ENCODE results near the gene CLIC5.

CLIC5 gene

GRCh38 chr6:46025573-46025972, 9.9 kb upstream of the CLIC5 start:
- Histone ChIP-seq H4K91ac (ENCODE audit: low read depth, low read length) (no peak overlapping the region), H3K27ac (ENCODE audit: low read depth, low read length) (no peak overlapping the region), H4K8ac (ENCODE audit: low read depth, low read length) (no peak overlapping the region), H2AFZ (ENCODE audit: insufficient read depth, low read length, poor library complexity) (no peak overlapping the region), H2AK5ac (ENCODE audit: low read length) (no peak overlapping the region), H3K18ac (ENCODE audit: low read length) (no peak overlapping the region), H3K4me1 (ENCODE audit: control insufficient read depth in 1 of 2, insufficient read depth in 2 of 2, low read length in 2 of 2) (no peaks in the 10 kb centered on the region), H3K79me2 (ENCODE audit: control insufficient read depth, insufficient read depth, low read length, poor library complexity) (no peaks in the 10 kb centered on the region), H3K36me3 (ENCODE audit: control insufficient read depth in 1 of 2, insufficient read depth in 2 of 2, low read length in 2 of 2) (no peaks in the 10 kb centered on the region), H3K14ac (ENCODE audit: low read length) (no peak overlapping the region), H2BK12ac (ENCODE audit: low read length) (no peak overlapping the region), H3K27me3 (ENCODE audit: insufficient read depth, low read length) (no peaks in the 10 kb centered on the region), H3K23ac (ENCODE audit: low read length) (no peak overlapping the region), H2BK5ac (ENCODE audit: low read depth, low read length, poor library complexity) (no peak overlapping the region), H3K9ac (ENCODE audit: low read length) (no peak overlapping the region), H4K12ac (ENCODE audit: low read depth, low read length) (no peak overlapping the region), H3K4me2 (ENCODE audit: low read length) (no peak overlapping the region), H2BK120ac (ENCODE audit: insufficient read depth, low read length, poor library complexity) (no peak overlapping the region), H3K79me1 (ENCODE audit: low read length) (no peaks in the 10 kb centered on the region), H3K4ac (ENCODE audit: low read depth, low read length) (no peak overlapping the region), H3K4me3 (ENCODE audit: low read depth, low read length) (no peak overlapping the region), H3K9me3 (ENCODE audit: insufficient read depth, low read depth, low read length) (peaks cover 2% of the 10 kb centered on the region)
- no peak for DNase-seq
- no CpG with 5 or more reads among the region's 4 CpGs for WGBS (ENCODE audit: extremely low coverage, insufficient coverage, insufficient read length)

DNA sequence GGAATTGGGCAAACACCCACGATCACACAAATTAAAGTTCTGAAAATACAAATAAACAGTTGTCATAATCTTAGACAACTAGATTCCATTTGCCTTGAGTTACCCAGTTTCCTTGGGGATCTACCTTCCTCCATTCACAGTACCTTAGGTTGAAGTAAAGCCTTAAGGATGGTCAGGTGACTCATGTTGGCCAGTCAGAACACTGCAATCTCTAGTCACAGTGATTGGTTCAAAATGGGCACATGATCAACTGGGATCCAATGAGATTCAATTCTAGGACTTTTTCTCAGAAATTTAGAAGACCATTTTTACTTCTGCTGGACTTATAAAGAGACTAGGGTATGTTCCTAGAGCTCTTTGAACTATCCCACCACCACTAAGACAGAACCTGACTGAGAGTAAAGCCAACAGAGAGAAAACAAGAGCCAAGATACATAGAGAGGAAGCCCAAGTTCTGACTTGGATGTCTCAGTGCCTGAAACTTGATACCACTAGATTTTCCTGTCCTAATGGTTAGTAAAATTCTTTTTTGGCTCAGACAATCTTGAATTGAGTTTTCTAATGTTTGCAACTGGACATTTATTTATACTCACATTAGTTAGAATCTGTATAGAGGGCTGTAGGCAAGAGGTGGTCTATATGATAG, 8.6 kb upstream of the CLIC5 start:
- Histone ChIP-seq H2AFZ (ENCODE audit: insufficient read depth, low read length, poor library complexity) (no peak overlapping the region), H3K79me1 (ENCODE audit: low read length) (no peaks in the 10 kb centered on the region), H3K79me2 (ENCODE audit: control insufficient read depth, insufficient read depth, low read length, poor library complexity) (no peaks in the 10 kb centered on the region), H4K8ac (ENCODE audit: low read depth, low read length) (no peak overlapping the region), H2BK5ac (ENCODE audit: low read depth, low read length, poor library complexity) (no peak overlapping the region), H3K23ac (ENCODE audit: low read length) (no peak overlapping the region), H3K27ac (ENCODE audit: low read depth, low read length) (no peak overlapping the region), H3K36me3 (ENCODE audit: control insufficient read depth in 1 of 2, insufficient read depth in 2 of 2, low read length in 2 of 2) (no peaks in the 10 kb centered on the region), H3K14ac (ENCODE audit: low read length) (no peak overlapping the region), H4K12ac (ENCODE audit: low read depth, low read length) (no peak overlapping the region), H4K91ac (ENCODE audit: low read depth, low read length) (no peak overlapping the region), H3K9me3 (ENCODE audit: insufficient read depth, low read depth, low read length) (no peaks in the 10 kb centered on the region), H2BK120ac (ENCODE audit: insufficient read depth, low read length, poor library complexity) (no peak overlapping the region), H3K4me3 (ENCODE audit: low read depth, low read length) (no peak overlapping the region), H2BK12ac (ENCODE audit: low read length) (no peak overlapping the region), H3K9ac (ENCODE audit: low read length) (no peak overlapping the region), H3K4me1 (ENCODE audit: control insufficient read depth in 1 of 2, insufficient read depth in 2 of 2, low read length in 2 of 2) (no peaks in the 10 kb centered on the region), H3K4me2 (ENCODE audit: low read length) (no peak overlapping the region), H2AK5ac (ENCODE audit: low read length) (no peak overlapping the region), H3K18ac (ENCODE audit: low read length) (no peak overlapping the region), H3K27me3 (ENCODE audit: insufficient read depth, low read length) (no peaks in the 10 kb centered on the region), H3K4ac (ENCODE audit: low read depth, low read length) (no peak overlapping the region)
- DNase-seq = no peak
- no CpG with 5 or more reads among the region's 1 CpG for WGBS (ENCODE audit: extremely low coverage, insufficient coverage, insufficient read length)

- Histone ChIP-seq H3K9ac (ENCODE audit: low read length) (no peak overlapping the region), H3K9me3 (ENCODE audit: insufficient read depth, low read depth, low read length) (no peaks in the 10 kb centered on the region), H3K18ac (ENCODE audit: low read length) (no peak overlapping the region), H3K27me3 (ENCODE audit: insufficient read depth, low read length) (no peaks in the 10 kb centered on the region), H3K4ac (ENCODE audit: low read depth, low read length) (no peak overlapping the region), H3K23ac (ENCODE audit: low read length) (no peak overlapping the region), H2AK5ac (ENCODE audit: low read length) (no peak overlapping the region), H3K4me2 (ENCODE audit: low read length) (no peak overlapping the region), H2AFZ (ENCODE audit: insufficient read depth, low read length, poor library complexity) (no peak overlapping the region), H4K8ac (ENCODE audit: low read depth, low read length) (no peak overlapping the region), H4K91ac (ENCODE audit: low read depth, low read length) (no peak overlapping the region), H2BK120ac (ENCODE audit: insufficient read depth, low read length, poor library complexity) (no peak overlapping the region), H3K4me1 (ENCODE audit: control insufficient read depth in 1 of 2, insufficient read depth in 2 of 2, low read length in 2 of 2) (no peaks in the 10 kb centered on the region), H3K79me2 (ENCODE audit: control insufficient read depth, insufficient read depth, low read length, poor library complexity) (no peaks in the 10 kb centered on the region), H4K12ac (ENCODE audit: low read depth, low read length) (no peak overlapping the region), H3K27ac (ENCODE audit: low read depth, low read length) (no peak overlapping the region), H3K36me3 (ENCODE audit: control insufficient read depth in 1 of 2, insufficient read depth in 2 of 2, low read length in 2 of 2) (no peaks in the 10 kb centered on the region), H3K4me3 (ENCODE audit: low read depth, low read length) (no peak overlapping the region), H2BK12ac (ENCODE audit: low read length) (no peak overlapping the region), H3K79me1 (ENCODE audit: low read length) (no peaks in the 10 kb centered on the region), H2BK5ac (ENCODE audit: low read depth, low read length, poor library complexity) (no peak overlapping the region), H3K14ac (ENCODE audit: low read length) (no peak overlapping the region)
- DNase-seq = no peak
- WGBS (ENCODE audit: extremely low coverage, insufficient coverage, insufficient read length) = no CpG with 5 or more reads among the region's 3 CpGs
Observed at GRCh38 chr6:46023216-46023915, 7.7 kb upstream of the CLIC5 start.

DNA sequence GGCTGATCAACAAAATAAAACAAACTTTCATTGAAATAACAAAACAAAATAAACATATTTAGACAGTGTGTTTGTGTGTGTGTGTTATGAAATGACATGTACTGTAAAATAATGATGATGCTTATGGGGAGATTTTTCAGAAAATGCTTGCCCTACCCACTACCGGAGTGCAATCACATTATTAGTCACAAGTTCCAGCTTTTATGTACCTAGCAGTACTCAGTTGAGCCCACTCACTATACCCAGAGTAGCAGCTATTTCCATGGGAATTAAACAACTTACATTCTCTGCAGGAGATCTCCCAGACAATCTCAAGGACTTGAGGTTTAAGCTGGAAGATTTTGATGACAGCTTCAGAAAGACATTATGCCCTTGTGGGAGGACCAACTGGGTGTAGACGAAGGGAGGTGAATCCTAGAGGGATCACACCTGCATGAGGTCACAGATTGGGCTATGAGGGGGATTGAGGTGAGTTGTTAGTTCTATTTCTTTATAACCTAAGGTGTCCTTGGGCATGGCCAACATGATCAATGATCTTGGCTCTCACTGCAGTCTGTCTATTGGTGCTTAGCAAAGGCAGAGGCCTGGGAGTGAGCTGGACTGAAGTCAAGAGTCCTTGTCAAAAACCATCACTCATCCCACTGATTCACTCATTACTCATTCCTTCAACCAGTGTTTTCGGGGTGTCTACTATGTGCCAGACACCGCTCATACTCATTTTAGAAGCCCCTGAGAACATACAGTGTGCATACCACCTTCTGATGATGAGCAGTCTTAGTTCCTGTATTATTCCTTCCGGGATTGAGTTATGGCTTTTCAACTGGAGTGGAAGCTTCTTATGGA, 6.7 kb upstream of the CLIC5 start:
- Histone ChIP-seq H3K14ac (ENCODE audit: low read length) (no peak overlapping the region), H4K91ac (ENCODE audit: low read depth, low read length) (no peak overlapping the region), H3K23ac (ENCODE audit: low read length) (no peak overlapping the region), H3K18ac (ENCODE audit: low read length) (no peak overlapping the region), H3K9me3 (ENCODE audit: insufficient read depth, low read depth, low read length) (no peaks in the 10 kb centered on the region), H2AK5ac (ENCODE audit: low read length) (no peak overlapping the region), H3K9ac (ENCODE audit: low read length) (no peak overlapping the region), H3K79me1 (ENCODE audit: low read length) (no peaks in the 10 kb centered on the region), H4K12ac (ENCODE audit: low read depth, low read length) (no peak overlapping the region), H2BK120ac (ENCODE audit: insufficient read depth, low read length, poor library complexity) (no peak overlapping the region), H2BK5ac (ENCODE audit: low read depth, low read length, poor library complexity) (no peak overlapping the region), H3K27ac (ENCODE audit: low read depth, low read length) (no peak overlapping the region), H3K27me3 (ENCODE audit: insufficient read depth, low read length) (no peaks in the 10 kb centered on the region), H2BK12ac (ENCODE audit: low read length) (no peak overlapping the region), H4K8ac (ENCODE audit: low read depth, low read length) (no peak overlapping the region), H3K4me3 (ENCODE audit: low read depth, low read length) (no peak overlapping the region), H3K4me1 (ENCODE audit: control insufficient read depth in 1 of 2, insufficient read depth in 2 of 2, low read length in 2 of 2) (no peaks in the 10 kb centered on the region), H3K79me2 (ENCODE audit: control insufficient read depth, insufficient read depth, low read length, poor library complexity) (no peaks in the 10 kb centered on the region), H3K36me3 (ENCODE audit: control insufficient read depth in 1 of 2, insufficient read depth in 2 of 2, low read length in 2 of 2) (no peaks in the 10 kb centered on the region), H2AFZ (ENCODE audit: insufficient read depth, low read length, poor library complexity) (no peak overlapping the region), H3K4me2 (ENCODE audit: low read length) (no peak overlapping the region), H3K4ac (ENCODE audit: low read depth, low read length) (no peak overlapping the region)
- no CpG with 5 or more reads among the region's 5 CpGs for WGBS (ENCODE audit: extremely low coverage, insufficient coverage, insufficient read length)
- no peak for DNase-seq
